GM21390 (cell line): Measurements from ENCODE around the gene CCDC150.

ENCODE experiments used
- ATAC-seq: cut with Tn5 transposase; IDR thresholded peaks from one replicate; pipeline ENCODE4 v1.9.1; 2021; ENCODE audit not compliant: unreplicated experiment

The CCDC150 gene

DNA sequence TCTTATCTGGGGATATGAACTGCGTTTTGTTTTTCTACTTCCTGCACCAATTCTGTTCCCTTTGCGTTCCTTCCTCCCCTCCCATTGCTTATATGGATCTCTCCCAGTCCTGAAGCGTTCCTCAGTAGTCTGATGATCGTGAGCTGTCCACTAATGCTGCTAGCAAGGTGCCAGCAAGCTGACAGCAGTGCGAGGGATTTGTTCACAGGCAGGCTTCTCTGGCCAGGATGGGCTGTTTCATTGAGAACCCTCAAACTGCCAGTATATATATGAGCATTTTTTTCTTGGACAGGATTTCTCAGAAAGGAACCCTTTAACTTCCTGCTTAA is 119.8 kb downstream of the CCDC150 start:
- ATAC-seq = no peak

DNA sequence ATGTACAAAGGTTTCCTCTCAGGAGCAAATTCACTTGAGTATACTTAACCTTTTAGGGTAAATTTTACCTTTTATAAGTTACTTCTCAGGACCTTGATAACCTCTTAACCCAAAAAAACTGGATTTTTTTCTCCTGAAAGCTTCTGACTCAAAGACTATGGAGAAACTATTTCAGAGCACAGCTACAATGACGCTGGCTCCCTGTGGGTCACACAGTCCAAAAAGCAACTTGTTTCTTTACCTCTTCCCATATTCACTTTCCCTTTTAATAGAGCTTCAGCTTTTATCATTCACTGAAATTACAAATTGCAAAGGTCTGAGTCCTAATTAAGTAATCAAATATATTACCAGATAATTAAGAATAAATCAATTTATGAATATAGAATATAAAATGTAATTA is 127.6 kb downstream of the CCDC150 start:
- no peak for ATAC-seq
